ENCODE data around the gene PPP2R2C. TPM values are rescaled to one million over a fixed set of nuclear protein-coding genes. Genes with fewer than 3 reads are reported as not detected.

Gene PPP2R2C
- total RNA-seq, 6 experiments from 2014 or later: 0.14 to 0.25 (median 0.23) TPM; not detected in 2

DNA sequence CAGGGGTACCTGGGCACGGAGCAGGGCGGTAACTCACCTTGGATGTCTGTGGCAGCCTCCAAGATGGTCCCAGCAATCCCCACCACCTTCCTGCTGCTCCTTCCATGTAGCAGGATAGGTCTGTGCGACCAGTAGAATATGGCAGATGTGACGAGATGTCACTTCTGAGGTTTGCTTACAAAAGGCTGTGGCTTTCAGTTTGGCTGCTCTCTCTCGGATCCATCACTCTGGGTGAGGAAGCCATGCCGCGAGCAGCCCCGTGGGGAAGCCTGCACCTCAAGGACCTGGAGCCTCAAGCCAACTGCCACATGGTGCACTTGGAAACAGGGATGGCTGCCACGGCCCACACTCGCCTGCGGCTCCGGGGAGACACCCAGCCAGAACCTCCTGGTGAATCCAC lies 165.2 kb downstream of the PPP2R2C start:
- H3K27ac Mint-ChIP-seq: no peak overlapping the region

DNA sequence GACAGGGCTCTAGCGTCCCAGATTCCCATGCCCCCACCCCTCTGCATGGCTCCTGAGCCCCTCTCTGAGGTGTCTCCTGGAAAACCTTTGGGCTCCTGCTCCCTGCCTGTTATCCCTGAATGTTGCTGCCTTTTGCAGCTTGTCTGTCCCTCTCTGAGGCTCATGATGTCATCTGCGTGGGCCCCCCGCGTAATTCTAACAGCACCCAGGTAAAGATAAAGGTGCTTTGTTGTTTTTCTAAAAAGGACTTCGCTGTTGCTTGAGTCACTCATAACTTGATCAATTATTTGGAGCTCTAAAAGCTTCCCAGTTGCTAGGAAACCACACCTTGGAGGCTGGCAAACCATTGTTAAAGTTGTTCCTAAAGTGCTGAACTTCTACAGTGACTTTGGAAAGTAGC lies 166.1 kb downstream of the PPP2R2C start:
- Mint-ChIP-seq H3K4me3 (no peak overlapping the region), H3K4me1 (ENCODE audit: low read depth) (no peaks in the 10 kb centered on the region), H3K9me3 (peaks cover 18% of the 10 kb centered on the region), H3K27ac (no peak overlapping the region), H3K27me3 (ENCODE audit: insufficient read depth) (peaks cover 24% of the 10 kb centered on the region), H3K36me3 (ENCODE audit: low read depth) (peaks cover 22% of the 10 kb centered on the region)
- no peak for DNase-seq
- TF ChIP-seq, protein P1, sequence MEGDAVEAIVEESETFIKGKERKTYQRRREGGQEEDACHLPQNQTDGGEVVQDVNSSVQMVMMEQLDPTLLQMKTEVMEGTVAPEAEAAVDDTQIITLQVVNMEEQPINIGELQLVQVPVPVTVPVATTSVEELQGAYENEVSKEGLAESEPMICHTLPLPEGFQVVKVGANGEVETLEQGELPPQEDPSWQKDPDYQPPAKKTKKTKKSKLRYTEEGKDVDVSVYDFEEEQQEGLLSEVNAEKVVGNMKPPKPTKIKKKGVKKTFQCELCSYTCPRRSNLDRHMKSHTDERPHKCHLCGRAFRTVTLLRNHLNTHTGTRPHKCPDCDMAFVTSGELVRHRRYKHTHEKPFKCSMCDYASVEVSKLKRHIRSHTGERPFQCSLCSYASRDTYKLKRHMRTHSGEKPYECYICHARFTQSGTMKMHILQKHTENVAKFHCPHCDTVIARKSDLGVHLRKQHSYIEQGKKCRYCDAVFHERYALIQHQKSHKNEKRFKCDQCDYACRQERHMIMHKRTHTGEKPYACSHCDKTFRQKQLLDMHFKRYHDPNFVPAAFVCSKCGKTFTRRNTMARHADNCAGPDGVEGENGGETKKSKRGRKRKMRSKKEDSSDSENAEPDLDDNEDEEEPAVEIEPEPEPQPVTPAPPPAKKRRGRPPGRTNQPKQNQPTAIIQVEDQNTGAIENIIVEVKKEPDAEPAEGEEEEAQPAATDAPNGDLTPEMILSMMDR (IDR thresholded peaks at IDR 0.05): no peak

More for the DNA sequence above, 165.2 kb downstream of the PPP2R2C start:
- H3K27me3 Mint-ChIP-seq (ENCODE audit: insufficient read depth): peaks cover 30% of the 10 kb centered on the region
- no peak for DNase-seq
- TF ChIP-seq, protein P1 (IDR thresholded peaks at IDR 0.05): no peak
- H3K4me3 Mint-ChIP-seq: no peak overlapping the region
- peaks cover 18% of the 10 kb centered on the region for H3K9me3 Mint-ChIP-seq
- H3K4me1 Mint-ChIP-seq (ENCODE audit: low read depth): no peaks in the 10 kb centered on the region
- peaks cover 18% of the 10 kb centered on the region; the same call in 1 of the 2 replicates for H3K36me3 Mint-ChIP-seq (ENCODE audit: low read depth)

- Mint-ChIP-seq H3K36me3 (ENCODE audit: low read depth) (peaks cover 25% of the 10 kb centered on the region), H3K27ac (no peak overlapping the region), H3K27me3 (ENCODE audit: insufficient read depth) (peaks cover 17% of the 10 kb centered on the region), H3K4me3 (no peak overlapping the region), H3K4me1 (ENCODE audit: low read depth) (no peaks in the 10 kb centered on the region), H3K9me3 (peaks cover 9% of the 10 kb centered on the region)
- DNase-seq: no peak
- TF ChIP-seq, protein P1 (IDR thresholded peaks at IDR 0.05): no peak
Observed at GRCh38 chr4:6303943-6304342, 168.5 kb downstream of the PPP2R2C start.

GRCh38 chr4:6302869-6303268 lies 169.5 kb downstream of the PPP2R2C start:
- Mint-ChIP-seq H3K9me3 (no peaks in the 10 kb centered on the region; the same call in 1 of the 2 replicates), H3K4me1 (ENCODE audit: low read depth) (no peaks in the 10 kb centered on the region), H3K36me3 (ENCODE audit: low read depth) (peaks cover 19% of the 10 kb centered on the region), H3K4me3 (no peak overlapping the region), H3K27me3 (ENCODE audit: insufficient read depth) (peaks cover 9% of the 10 kb centered on the region), H3K27ac (no peak overlapping the region)
- no peak for DNase-seq
- TF ChIP-seq, protein P1 (IDR thresholded peaks at IDR 0.05): no peak

- peaks cover 22% of the 10 kb centered on the region for H3K36me3 Mint-ChIP-seq (ENCODE audit: low read depth)
- TF ChIP-seq, protein P1 (IDR thresholded peaks at IDR 0.05): no peak
- H3K4me3 Mint-ChIP-seq: no peak overlapping the region
- no peaks in the 10 kb centered on the region for H3K9me3 Mint-ChIP-seq
- H3K4me1 Mint-ChIP-seq (ENCODE audit: low read depth): no peaks in the 10 kb centered on the region
- H3K27ac Mint-ChIP-seq: no peak overlapping the region
- DNase-seq: no peak
- peaks cover 8% of the 10 kb centered on the region for H3K27me3 Mint-ChIP-seq (ENCODE audit: insufficient read depth)
Observed at GRCh38 chr4:6301732-6302442, 170.5 kb downstream of the PPP2R2C start.

All from HFFc6 (cell line).